HepG2 (cell line): ENCODE data around the gene MIR17HG. TPM values are rescaled to one million over a fixed set of nuclear protein-coding genes. Genes with fewer than 3 reads are reported as not detected.
A peak's percentile ranks its signal among the peaks of the same experiment; 100 is the strongest.

Experiments used
- ASH2L ChIP-seq: fragments of 300-600, 200-600 bp; sonication (generic); IDR thresholded peaks from 2 replicates; pipeline ENCODE4 v1.7.0; 2017; ENCODE audit warnings: low read depth, mild to moderate bottlenecking, moderate library complexity, mixed read lengths, low read length; ENCODE audit not compliant: insufficient read length
- FOSL1 ChIP-seq: sonication (generic); formaldehyde crosslinking; IDR thresholded peaks from 2 replicates; pipeline ENCODE4 v1.9.0; 2021; ENCODE audit warnings: missing genetic modification reagents, borderline replicate concordance
- FOXK1 ChIP-seq: sonication (generic); formaldehyde crosslinking; IDR thresholded peaks from 2 replicates; pipeline ENCODE4 v1.4.0; 2020; ENCODE audit warnings: low read depth, missing genetic modification reagents, borderline replicate concordance
- KDM2A ChIP-seq: sonication (generic); formaldehyde crosslinking; IDR thresholded peaks from 2 replicates; pipeline ENCODE4 v1.4.0; 2020; ENCODE audit warnings: low read depth, missing genetic modification reagents, borderline replicate concordance
- MXI1 ChIP-seq: IDR thresholded peaks from 3 replicates; pipeline ENCODE4 v1.6.1; 2012; ENCODE audit warnings: low read depth, low read length, inconsistent platforms, borderline replicate concordance
- PLRG1 ChIP-seq: fragments of 450-650 bp; conservative IDR thresholded peaks from 2 replicates; pipeline ENCODE4 v1.6.1; 2016
- POLR2A ChIP-seq, 2 experiments: IDR thresholded peaks; 2 replicates each; pipeline ENCODE4 v1.6.1; 2011; ENCODE audit warnings: low read depth in 2 of 2, low read length in 2 of 2, mild to moderate bottlenecking in 1 of 2, moderate library complexity in 1 of 2; ENCODE audit not compliant: insufficient read depth in 1 of 2
- ZFYVE20 ChIP-seq: sonication (generic); formaldehyde crosslinking; IDR thresholded peaks from 2 replicates; pipeline ENCODE4 v1.8.0; 2023; ENCODE audit warnings: low read depth, mild to moderate bottlenecking, moderate library complexity, missing genetic modification reagents, borderline replicate concordance
- ZNF160 ChIP-seq: sonication (generic); formaldehyde crosslinking; IDR thresholded peaks from 2 replicates; pipeline ENCODE4 v1.8.0; 2022; ENCODE audit warnings: mild to moderate bottlenecking, inconsistent platforms, missing genetic modification reagents
- ZNF383 ChIP-seq: sonication (generic); formaldehyde crosslinking; IDR thresholded peaks from 2 replicates; pipeline ENCODE4 v1.4.0; 2020; ENCODE audit warnings: missing genetic modification reagents, mild to moderate bottlenecking, borderline replicate concordance
- ZNF724P ChIP-seq: sonication (generic); formaldehyde crosslinking; IDR thresholded peaks from 2 replicates; pipeline ENCODE4 v1.8.0; 2022; ENCODE audit warnings: missing genetic modification reagents, borderline replicate concordance
- ZNF782 ChIP-seq: sonication (generic); formaldehyde crosslinking; IDR thresholded peaks from 2 replicates; pipeline ENCODE4 v1.4.0; 2020; ENCODE audit warnings: missing genetic modification reagents, mild to moderate bottlenecking, borderline replicate concordance
- ZSCAN9 ChIP-seq: IDR thresholded peaks from 2 replicates; pipeline ENCODE4 v1.6.1; 2016; ENCODE audit warnings: borderline replicate concordance
- polyA plus RNA-seq, 8 experiments: library from polyadenylated mRNA; depleted of rRNA in 3 of 8; stranded (reverse) in 7 of 8; unstranded in 1 of 8; fragments of >200 nt; fragmentation: Illumina TruSeq in 4 of 8; extraction: Trizol in 4 of 8; gene quantifications; 2 replicates each; pipeline versions ENCODE4 v1.2.1 to v1.2.3, GENCODE V29; 2011 to 2016; ENCODE audit warnings: low read depth in 4 of 8, missing spikeins in 1 of 8, mixed read lengths in 1 of 8; ENCODE audit not compliant: insufficient read depth in 1 of 8
- total RNA-seq, 5 experiments: library from RNA; depleted of rRNA; stranded (reverse); fragments of >200 nt; fragmentation: Illumina TruSeq; extraction: Trizol; gene quantifications; 2 replicates each; pipeline ENCODE4 v1.2.3, GENCODE V29; 2016; ENCODE audit warnings: low read depth in 1 of 5
- TF ChIP-seq, protein P1 (sequence below): IDR thresholded peaks from 2 replicates; pipeline ENCODE4 v1.6.1; 2016; ENCODE audit warnings: mild to moderate bottlenecking
- TF ChIP-seq, protein P2 (sequence below): IDR thresholded peaks from 2 replicates; pipeline ENCODE4 v1.6.1; 2016; ENCODE audit warnings: missing compliant biosample characterization, missing genetic modification reagents, borderline replicate concordance
- TF ChIP-seq, protein P3 (sequence below): sonication (generic); formaldehyde crosslinking; IDR thresholded peaks from 2 replicates; pipeline ENCODE4 v1.4.0; 2020; ENCODE audit warnings: missing genetic modification reagents
- TF ChIP-seq, protein P4 (sequence below): sonication (generic); formaldehyde crosslinking; IDR thresholded peaks from 2 replicates; pipeline ENCODE4 v1.5.0; 2020; ENCODE audit warnings: mild to moderate bottlenecking, missing genetic modification reagents, borderline replicate concordance
- TF ChIP-seq, protein P5 (sequence below): sonication (generic); formaldehyde crosslinking; IDR thresholded peaks from 2 replicates; pipeline ENCODE4 v1.5.1; 2020; ENCODE audit warnings: missing genetic modification reagents, mild to moderate bottlenecking, borderline replicate concordance
- TF ChIP-seq, protein P6 (sequence below): IDR thresholded peaks from 2 replicates; pipeline ENCODE4 v1.6.1; 2016; ENCODE audit warnings: low read depth, control low read depth

Gene MIR17HG
- total and polyA plus RNA-seq, 2 of the 13 experiments (the other 11 are each of a cell fraction or from before 2014, with no cell fraction given): 2.5 to 12.3 TPM

DNA sequence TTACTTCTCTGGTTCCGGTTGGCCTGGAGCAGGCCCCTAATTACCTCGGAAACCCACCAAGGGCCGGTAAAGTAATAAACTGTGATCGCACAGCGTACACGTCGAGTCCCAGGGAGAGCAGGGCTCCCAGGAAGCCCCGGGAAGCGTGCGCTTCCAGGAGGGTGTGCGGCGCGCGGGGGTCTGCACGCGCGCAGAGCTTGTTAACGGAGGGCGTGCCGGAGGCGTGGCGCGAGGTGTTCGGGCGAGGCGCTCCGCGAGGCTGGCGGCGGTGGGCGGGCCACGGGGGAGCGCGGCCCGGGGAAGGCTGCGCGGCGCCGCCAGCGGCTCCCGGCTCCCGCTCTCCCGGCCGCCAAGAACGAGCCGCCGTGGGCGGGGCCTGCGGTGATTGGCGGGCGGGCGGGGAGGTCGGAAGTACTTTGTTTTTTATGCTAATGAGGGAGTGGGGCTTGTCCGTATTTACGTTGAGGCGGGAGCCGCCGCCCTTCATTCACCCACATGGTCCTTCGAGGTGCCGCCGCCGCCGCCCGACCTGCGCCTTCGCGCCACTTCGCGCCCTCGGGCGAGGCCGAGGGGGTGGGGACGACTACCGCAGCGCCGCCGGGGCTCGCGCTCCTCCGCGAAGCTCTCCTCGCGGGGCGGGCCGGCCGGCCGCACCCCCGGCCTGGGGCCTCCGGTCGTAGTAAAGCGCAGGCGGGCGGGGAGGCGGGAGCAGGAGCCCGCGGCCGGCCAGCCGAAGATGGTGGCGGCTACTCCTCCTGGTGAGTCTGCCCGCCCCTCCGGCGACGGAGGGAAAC, at the start of gene MIR17HG (continued):
- TF ChIP-seq, protein P1, sequence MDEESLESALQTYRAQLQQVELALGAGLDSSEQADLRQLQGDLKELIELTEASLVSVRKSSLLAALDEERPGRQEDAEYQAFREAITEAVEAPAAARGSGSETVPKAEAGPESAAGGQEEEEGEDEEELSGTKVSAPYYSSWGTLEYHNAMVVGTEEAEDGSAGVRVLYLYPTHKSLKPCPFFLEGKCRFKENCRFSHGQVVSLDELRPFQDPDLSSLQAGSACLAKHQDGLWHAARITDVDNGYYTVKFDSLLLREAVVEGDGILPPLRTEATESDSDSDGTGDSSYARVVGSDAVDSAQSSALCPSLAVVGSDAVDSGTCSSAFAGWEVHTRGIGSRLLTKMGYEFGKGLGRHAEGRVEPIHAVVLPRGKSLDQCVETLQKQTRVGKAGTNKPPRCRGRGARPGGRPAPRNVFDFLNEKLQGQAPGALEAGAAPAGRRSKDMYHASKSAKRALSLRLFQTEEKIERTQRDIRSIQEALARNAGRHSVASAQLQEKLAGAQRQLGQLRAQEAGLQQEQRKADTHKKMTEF (CRISPR knock-in tag): peak; percentile 46; the same call in 1 of the 2 replicates
- peak; percentile 19; the same call in 1 of the 2 replicates for TF ChIP-seq ZNF160 (CRISPR knock-in tag)
- peak; percentile 83; the same call in 1 of the 3 replicates for TF ChIP-seq MXI1
- TF ChIP-seq PLRG1: no peak
- TF ChIP-seq ZFYVE20: 0 out of 2 replicates have a peak, but pooled peaks have one; percentile 81
- no peak for TF ChIP-seq ZNF383 (CRISPR knock-in tag)
- TF ChIP-seq, protein P2, sequence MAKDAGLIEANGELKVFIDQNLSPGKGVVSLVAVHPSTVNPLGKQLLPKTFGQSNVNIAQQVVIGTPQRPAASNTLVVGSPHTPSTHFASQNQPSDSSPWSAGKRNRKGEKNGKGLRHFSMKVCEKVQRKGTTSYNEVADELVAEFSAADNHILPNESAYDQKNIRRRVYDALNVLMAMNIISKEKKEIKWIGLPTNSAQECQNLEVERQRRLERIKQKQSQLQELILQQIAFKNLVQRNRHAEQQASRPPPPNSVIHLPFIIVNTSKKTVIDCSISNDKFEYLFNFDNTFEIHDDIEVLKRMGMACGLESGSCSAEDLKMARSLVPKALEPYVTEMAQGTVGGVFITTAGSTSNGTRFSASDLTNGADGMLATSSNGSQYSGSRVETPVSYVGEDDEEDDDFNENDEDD (CRISPR knock-in tag): peak; percentile 86
- TF ChIP-seq ZNF782 (CRISPR knock-in tag): 0 out of 2 replicates have a peak, but pooled peaks have one; percentile 38
- TF ChIP-seq, protein P3, sequence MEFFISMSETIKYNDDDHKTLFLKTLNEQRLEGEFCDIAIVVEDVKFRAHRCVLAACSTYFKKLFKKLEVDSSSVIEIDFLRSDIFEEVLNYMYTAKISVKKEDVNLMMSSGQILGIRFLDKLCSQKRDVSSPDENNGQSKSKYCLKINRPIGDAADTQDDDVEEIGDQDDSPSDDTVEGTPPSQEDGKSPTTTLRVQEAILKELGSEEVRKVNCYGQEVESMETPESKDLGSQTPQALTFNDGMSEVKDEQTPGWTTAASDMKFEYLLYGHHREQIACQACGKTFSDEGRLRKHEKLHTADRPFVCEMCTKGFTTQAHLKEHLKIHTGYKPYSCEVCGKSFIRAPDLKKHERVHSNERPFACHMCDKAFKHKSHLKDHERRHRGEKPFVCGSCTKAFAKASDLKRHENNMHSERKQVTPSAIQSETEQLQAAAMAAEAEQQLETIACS (CRISPR knock-in tag): peak; percentile 67
- TF ChIP-seq ASH2L: peak; percentile 50
- TF ChIP-seq ZSCAN9 (CRISPR knock-in tag): peak; percentile 6; the same call in 1 of the 2 replicates
- no peak for TF ChIP-seq FOSL1 (CRISPR knock-in tag)
- TF ChIP-seq, protein P4, sequence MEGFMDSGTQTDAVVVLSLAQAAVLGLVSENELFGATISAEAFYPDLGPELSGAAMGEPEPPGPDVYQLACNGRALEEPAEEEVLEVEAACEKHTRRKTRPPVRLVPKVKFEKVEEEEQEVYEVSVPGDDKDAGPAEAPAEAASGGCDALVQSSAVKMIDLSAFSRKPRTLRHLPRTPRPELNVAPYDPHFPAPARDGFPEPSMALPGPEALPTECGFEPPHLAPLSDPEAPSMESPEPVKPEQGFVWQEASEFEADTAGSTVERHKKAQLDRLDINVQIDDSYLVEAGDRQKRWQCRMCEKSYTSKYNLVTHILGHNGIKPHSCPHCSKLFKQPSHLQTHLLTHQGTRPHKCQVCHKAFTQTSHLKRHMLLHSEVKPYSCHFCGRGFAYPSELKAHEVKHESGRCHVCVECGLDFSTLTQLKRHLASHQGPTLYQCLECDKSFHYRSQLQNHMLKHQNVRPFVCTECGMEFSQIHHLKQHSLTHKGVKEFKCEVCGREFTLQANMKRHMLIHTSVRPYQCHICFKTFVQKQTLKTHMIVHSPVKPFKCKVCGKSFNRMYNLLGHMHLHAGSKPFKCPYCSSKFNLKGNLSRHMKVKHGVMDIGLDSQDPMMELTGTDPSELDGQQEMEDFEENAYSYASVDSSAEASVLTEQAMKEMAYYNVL: peak; percentile 46; the same call in 1 of the 2 replicates
- peak; percentile 84 to 91 for TF ChIP-seq POLR2A (IDR thresholded peaks at IDR 0.05; ENCODE audit: insufficient read depth in 1 of 2, low read depth in 2 of 2, low read length in 2 of 2)
- TF ChIP-seq, protein P5, sequence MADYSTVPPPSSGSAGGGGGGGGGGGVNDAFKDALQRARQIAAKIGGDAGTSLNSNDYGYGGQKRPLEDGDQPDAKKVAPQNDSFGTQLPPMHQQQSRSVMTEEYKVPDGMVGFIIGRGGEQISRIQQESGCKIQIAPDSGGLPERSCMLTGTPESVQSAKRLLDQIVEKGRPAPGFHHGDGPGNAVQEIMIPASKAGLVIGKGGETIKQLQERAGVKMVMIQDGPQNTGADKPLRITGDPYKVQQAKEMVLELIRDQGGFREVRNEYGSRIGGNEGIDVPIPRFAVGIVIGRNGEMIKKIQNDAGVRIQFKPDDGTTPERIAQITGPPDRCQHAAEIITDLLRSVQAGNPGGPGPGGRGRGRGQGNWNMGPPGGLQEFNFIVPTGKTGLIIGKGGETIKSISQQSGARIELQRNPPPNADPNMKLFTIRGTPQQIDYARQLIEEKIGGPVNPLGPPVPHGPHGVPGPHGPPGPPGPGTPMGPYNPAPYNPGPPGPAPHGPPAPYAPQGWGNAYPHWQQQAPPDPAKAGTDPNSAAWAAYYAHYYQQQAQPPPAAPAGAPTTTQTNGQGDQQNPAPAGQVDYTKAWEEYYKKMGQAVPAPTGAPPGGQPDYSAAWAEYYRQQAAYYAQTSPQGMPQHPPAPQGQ (CRISPR knock-in tag): no peak
- TF ChIP-seq, protein P6, sequence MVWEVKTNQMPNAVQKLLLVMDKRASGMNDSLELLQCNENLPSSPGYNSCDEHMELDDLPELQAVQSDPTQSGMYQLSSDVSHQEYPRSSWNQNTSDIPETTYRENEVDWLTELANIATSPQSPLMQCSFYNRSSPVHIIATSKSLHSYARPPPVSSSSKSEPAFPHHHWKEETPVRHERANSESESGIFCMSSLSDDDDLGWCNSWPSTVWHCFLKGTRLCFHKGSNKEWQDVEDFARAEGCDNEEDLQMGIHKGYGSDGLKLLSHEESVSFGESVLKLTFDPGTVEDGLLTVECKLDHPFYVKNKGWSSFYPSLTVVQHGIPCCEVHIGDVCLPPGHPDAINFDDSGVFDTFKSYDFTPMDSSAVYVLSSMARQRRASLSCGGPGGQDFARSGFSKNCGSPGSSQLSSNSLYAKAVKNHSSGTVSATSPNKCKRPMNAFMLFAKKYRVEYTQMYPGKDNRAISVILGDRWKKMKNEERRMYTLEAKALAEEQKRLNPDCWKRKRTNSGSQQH (CRISPR knock-in tag): peak; percentile 87
- peak; percentile 64 for TF ChIP-seq FOXK1 (CRISPR knock-in tag)
- TF ChIP-seq ZNF724P (CRISPR knock-in tag): peak; percentile 93
- TF ChIP-seq KDM2A (CRISPR knock-in tag): no peak; the same call in 1 of the 2 replicates
